ENCODE results near the gene FLNB. TPM values are rescaled to one million over a fixed set of nuclear protein-coding genes. Genes with fewer than 3 reads are reported as not detected.
A peak's percentile ranks its signal among the peaks of the same experiment; 100 is the strongest.

Gene FLNB
- 100 to 1,000 TPM in 2 of 4 donors, 10 to 100 TPM in 2; 61.9 to 114 (median 89.9) TPM for total RNA-seq

- peak within 1 kb of the TSS; percentile 87 to 92 (median 88) for H3K27ac ChIP-seq (replicated peaks in 1 of 4)
- TF ChIP-seq POLR2A (IDR thresholded peaks at IDR 0.05; ENCODE audit: low read depth) (peak; percentile 9), CTCF (IDR thresholded peaks at IDR 0.05) (peak; percentile 93 to 94 (median 94)), EP300 (IDR thresholded peaks at IDR 0.05) (no peak), POLR2AphosphoS5 (IDR thresholded peaks at IDR 0.05) (peak; percentile 69 to 93)
- peak within 1 kb of the TSS; percentile 77 to 95 (median 86) for H3K4me3 ChIP-seq
- no peak for DNase-seq (ENCODE audit: extremely low spot score)
- H3K27me3 ChIP-seq, result no peaks in the 10 kb centered on the region
- no peaks in the 10 kb centered on the region for H3K36me3 ChIP-seq
- H3K4me1 ChIP-seq, result peaks cover 23 to 58% (median 49%) of the 10 kb centered on the region in 4 donors
- intact Hi-C loops (cut with DNase I), result loop anchor here (5.0 to 10.0 kb wide), 4 partner anchors 94 to 296 kb away; partner anchors contain the start of genes HTD2 and RPP14
- no peaks in the 10 kb centered on the region for H3K9me3 ChIP-seq
- WGBS, result 0% methylated on average over 6 of the region's 91 CpGs
Observed at GRCh38 chr3:58008141-58009025, at the start of gene FLNB. FLNB (plus strand) TSS chr3:58008422; CDS start chr3:58008565, 143 bp downstream.

- 69% methylated on average over 8 of the region's 13 CpGs for WGBS
- DNase-seq (ENCODE audit: extremely low spot score), result no peak
- no peaks in the 10 kb centered on the region for H3K36me3 ChIP-seq
- H3K4me3 ChIP-seq, result peak overlapping the region in 3 of 4 donors; percentile 1 to 43 (median 25)
- intact Hi-C loops (cut with DNase I), result no loop called here
- H3K27ac ChIP-seq (replicated peaks in 1 of 4), result peak overlapping the region; percentile 59 to 85 (median 78)
- peaks cover 22 to 55% (median 37%) of the 10 kb centered on the region in 4 donors for H3K4me1 ChIP-seq
- no peaks in the 10 kb centered on the region for H3K9me3 ChIP-seq
- H3K27me3 ChIP-seq, result no peaks in the 10 kb centered on the region
- TF ChIP-seq CTCF (IDR thresholded peaks at IDR 0.05) (no peak), POLR2A (IDR thresholded peaks at IDR 0.05; ENCODE audit: low read depth) (no peak), POLR2AphosphoS5 (IDR thresholded peaks at IDR 0.05) (no peak), EP300 (IDR thresholded peaks at IDR 0.05) (no peak)
Observed at GRCh38 chr3:57958642-57959422, 49.4 kb upstream of the FLNB start.

GRCh38 chr3:57959423-57960173 is 48.6 kb upstream of the FLNB start:
- no peaks in the 10 kb centered on the region for H3K27me3 ChIP-seq
- TF ChIP-seq POLR2AphosphoS5 (IDR thresholded peaks at IDR 0.05), result peak; percentile 24 to 61
- TF ChIP-seq EP300 (IDR thresholded peaks at IDR 0.05), result no peak
- peak overlapping the region; percentile 59 to 85 (median 78) for H3K27ac ChIP-seq (replicated peaks in 1 of 4)
- no peaks in the 10 kb centered on the region for H3K36me3 ChIP-seq
- WGBS, result 28% methylated on average over 19 of the region's 19 CpGs
- no peak for DNase-seq (ENCODE audit: extremely low spot score)
- H3K4me1 ChIP-seq, result peaks cover 22 to 52% (median 36%) of the 10 kb centered on the region in 4 donors
- peak overlapping the region; percentile 1 to 43 (median 17) for H3K4me3 ChIP-seq
- H3K9me3 ChIP-seq, result no peaks in the 10 kb centered on the region
- intact Hi-C loops (cut with DNase I), result no loop called here

GRCh38 chr3:57960174-57960505 is 48.1 kb upstream of the FLNB start:
- DNase-seq (ENCODE audit: extremely low spot score), result no peak
- no peaks in the 10 kb centered on the region for H3K9me3 ChIP-seq
- H3K4me1 ChIP-seq, result peaks cover 22 to 52% (median 36%) of the 10 kb centered on the region in 4 donors
- no peaks in the 10 kb centered on the region for H3K36me3 ChIP-seq
- H3K4me3 ChIP-seq, result peak overlapping the region; percentile 1 to 43 (median 17)
- no peak for TF ChIP-seq POLR2A (IDR thresholded peaks at IDR 0.05; ENCODE audit: low read depth)
- no peak for TF ChIP-seq EP300 (IDR thresholded peaks at IDR 0.05)
- TF ChIP-seq POLR2AphosphoS5 (IDR thresholded peaks at IDR 0.05), result no peak
- TF ChIP-seq CTCF (IDR thresholded peaks at IDR 0.05), result no peak
- H3K27ac ChIP-seq (replicated peaks in 1 of 4), result peak overlapping the region; percentile 59 to 85 (median 78)
- intact Hi-C loops (cut with DNase I), result no loop called here
- H3K27me3 ChIP-seq, result no peaks in the 10 kb centered on the region
- no CpG with 5 or more reads among the region's 4 CpGs for WGBS

All from esophagus muscularis mucosa (tissue), 4 donors.